Measurements from ENCODE around the gene LANCL1.

The LANCL1 gene

DNA sequence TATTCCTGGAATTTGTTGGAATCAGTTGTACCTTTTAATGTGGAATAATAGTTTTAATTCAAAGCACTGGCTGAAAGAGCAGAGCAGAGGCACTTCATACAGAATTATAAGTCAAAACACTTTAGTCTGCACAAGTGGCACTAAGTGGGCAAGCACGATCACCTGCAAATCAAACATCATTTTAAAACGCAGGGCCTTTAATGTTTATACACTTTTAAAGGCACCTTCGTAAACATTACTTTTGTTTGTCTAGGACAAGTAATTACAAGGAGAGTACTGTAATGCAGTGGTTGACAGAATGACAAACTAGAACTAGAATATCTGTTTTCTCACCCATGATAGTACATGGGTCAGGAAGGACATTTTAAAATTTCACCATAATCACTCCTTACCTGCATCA lies 36.4 kb downstream of the LANCL1 start:
- TF ChIP-seq, protein P1, sequence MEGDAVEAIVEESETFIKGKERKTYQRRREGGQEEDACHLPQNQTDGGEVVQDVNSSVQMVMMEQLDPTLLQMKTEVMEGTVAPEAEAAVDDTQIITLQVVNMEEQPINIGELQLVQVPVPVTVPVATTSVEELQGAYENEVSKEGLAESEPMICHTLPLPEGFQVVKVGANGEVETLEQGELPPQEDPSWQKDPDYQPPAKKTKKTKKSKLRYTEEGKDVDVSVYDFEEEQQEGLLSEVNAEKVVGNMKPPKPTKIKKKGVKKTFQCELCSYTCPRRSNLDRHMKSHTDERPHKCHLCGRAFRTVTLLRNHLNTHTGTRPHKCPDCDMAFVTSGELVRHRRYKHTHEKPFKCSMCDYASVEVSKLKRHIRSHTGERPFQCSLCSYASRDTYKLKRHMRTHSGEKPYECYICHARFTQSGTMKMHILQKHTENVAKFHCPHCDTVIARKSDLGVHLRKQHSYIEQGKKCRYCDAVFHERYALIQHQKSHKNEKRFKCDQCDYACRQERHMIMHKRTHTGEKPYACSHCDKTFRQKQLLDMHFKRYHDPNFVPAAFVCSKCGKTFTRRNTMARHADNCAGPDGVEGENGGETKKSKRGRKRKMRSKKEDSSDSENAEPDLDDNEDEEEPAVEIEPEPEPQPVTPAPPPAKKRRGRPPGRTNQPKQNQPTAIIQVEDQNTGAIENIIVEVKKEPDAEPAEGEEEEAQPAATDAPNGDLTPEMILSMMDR (IDR thresholded peaks at IDR 0.05; ENCODE audit: low read depth, low read length) = no peak
- TF ChIP-seq EZH2phosphoT487 (IDR thresholded peaks at IDR 0.05; ENCODE audit: low read depth) = no peak
- Histone ChIP-seq H2AFZ (ENCODE audit: low read depth, low read length) (no peak overlapping the region), H3K4me1 (ENCODE audit: low read length) (no peaks in the 10 kb centered on the region), H3K27me3 (ENCODE audit: low read depth, low read length) (no peaks in the 10 kb centered on the region), H4K20me1 (ENCODE audit: insufficient read depth, low read length) (no peaks in the 10 kb centered on the region), H3K9me3 (ENCODE audit: insufficient read depth, low read length) (no peaks in the 10 kb centered on the region), H3K9ac (ENCODE audit: low read length) (no peak overlapping the region), H3K36me3 (replicated peaks; ENCODE audit: low read depth, low read length) (peaks cover 41% of the 10 kb centered on the region), H3K79me2 (ENCODE audit: low read length) (no peaks in the 10 kb centered on the region), H3K27ac (ENCODE audit: low read length) (no peak overlapping the region), H3K4me3 (ENCODE audit: low read length) (no peak overlapping the region), H3K4me2 (ENCODE audit: low read length) (no peak overlapping the region)

DNA sequence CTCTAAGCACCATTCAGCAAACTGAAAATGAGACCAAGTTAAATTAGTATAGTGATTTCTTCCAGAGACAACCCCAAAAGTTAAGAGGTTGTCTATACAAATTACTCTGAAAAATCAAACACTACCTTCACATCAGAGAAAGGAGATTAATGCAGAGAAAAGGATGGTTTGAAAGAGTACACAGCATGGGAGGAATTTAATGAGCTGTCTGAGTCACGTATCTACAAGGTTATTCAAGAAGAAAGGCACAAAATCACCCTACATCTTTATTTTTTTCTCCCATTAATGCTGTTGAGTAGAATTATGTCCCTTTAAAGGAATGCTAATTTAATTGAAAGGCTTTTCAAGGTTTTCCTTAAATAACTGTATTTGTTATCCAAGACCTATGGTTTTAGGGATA lies 41.1 kb downstream of the LANCL1 start:
- Histone ChIP-seq H3K4me3 (ENCODE audit: low read length) (no peak overlapping the region), H3K27me3 (ENCODE audit: low read depth, low read length) (no peaks in the 10 kb centered on the region), H4K20me1 (ENCODE audit: insufficient read depth, low read length) (no peaks in the 10 kb centered on the region), H3K9ac (ENCODE audit: low read length) (no peak overlapping the region), H3K4me1 (ENCODE audit: low read length) (no peaks in the 10 kb centered on the region), H3K9me3 (ENCODE audit: insufficient read depth, low read length) (no peaks in the 10 kb centered on the region), H3K79me2 (ENCODE audit: low read length) (no peaks in the 10 kb centered on the region), H3K4me2 (ENCODE audit: low read length) (no peak overlapping the region), H3K27ac (ENCODE audit: low read length) (no peak overlapping the region), H2AFZ (ENCODE audit: low read depth, low read length) (no peak overlapping the region), H3K36me3 (replicated peaks; ENCODE audit: low read depth, low read length) (peaks cover 57% of the 10 kb centered on the region)
- TF ChIP-seq, protein P1 (IDR thresholded peaks at IDR 0.05; ENCODE audit: low read depth, low read length) = no peak
- no peak for TF ChIP-seq EZH2phosphoT487 (IDR thresholded peaks at IDR 0.05; ENCODE audit: low read depth)

DNA sequence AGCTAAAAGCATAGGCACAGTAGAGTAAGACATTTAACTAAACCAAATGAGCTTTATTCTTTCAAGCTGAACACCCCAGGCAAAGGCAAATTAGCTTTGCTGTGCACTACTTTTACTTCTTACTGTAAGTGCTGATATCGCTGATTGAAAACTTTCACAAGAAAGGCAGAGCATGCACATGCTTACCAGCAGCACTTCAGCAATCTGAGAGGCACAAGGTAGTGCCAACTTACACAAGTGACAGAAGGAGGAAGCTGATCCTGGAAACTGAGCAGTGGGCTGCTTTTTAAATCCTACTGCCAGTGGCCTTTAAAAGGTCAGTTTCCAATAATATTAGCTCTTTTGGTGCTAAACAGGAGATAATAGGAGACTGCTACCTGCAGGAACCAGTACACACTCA lies 43.9 kb downstream of the LANCL1 start:
- no peaks in the 10 kb centered on the region for H3K9me3 ChIP-seq (ENCODE audit: insufficient read depth, low read length)
- H3K4me1 ChIP-seq (ENCODE audit: low read length) = no peaks in the 10 kb centered on the region
- H3K79me2 ChIP-seq (ENCODE audit: low read length) = no peaks in the 10 kb centered on the region
- H3K4me3 ChIP-seq (ENCODE audit: low read length) = no peak overlapping the region
- no peak overlapping the region for H3K27ac ChIP-seq (ENCODE audit: low read length)
- no peaks in the 10 kb centered on the region for H3K27me3 ChIP-seq (ENCODE audit: low read depth, low read length)
- TF ChIP-seq EZH2phosphoT487 (IDR thresholded peaks at IDR 0.05; ENCODE audit: low read depth) = no peak
- TF ChIP-seq, protein P1 (IDR thresholded peaks at IDR 0.05; ENCODE audit: low read depth, low read length) = no peak
- no peak overlapping the region for H3K4me2 ChIP-seq (ENCODE audit: low read length)
- H3K36me3 ChIP-seq (replicated peaks; ENCODE audit: low read depth, low read length) = peaks cover 44% of the 10 kb centered on the region
- H2AFZ ChIP-seq (ENCODE audit: low read depth, low read length) = no peak overlapping the region
- no peak overlapping the region for H3K9ac ChIP-seq (ENCODE audit: low read length)
- no peaks in the 10 kb centered on the region for H4K20me1 ChIP-seq (ENCODE audit: insufficient read depth, low read length)

DNA sequence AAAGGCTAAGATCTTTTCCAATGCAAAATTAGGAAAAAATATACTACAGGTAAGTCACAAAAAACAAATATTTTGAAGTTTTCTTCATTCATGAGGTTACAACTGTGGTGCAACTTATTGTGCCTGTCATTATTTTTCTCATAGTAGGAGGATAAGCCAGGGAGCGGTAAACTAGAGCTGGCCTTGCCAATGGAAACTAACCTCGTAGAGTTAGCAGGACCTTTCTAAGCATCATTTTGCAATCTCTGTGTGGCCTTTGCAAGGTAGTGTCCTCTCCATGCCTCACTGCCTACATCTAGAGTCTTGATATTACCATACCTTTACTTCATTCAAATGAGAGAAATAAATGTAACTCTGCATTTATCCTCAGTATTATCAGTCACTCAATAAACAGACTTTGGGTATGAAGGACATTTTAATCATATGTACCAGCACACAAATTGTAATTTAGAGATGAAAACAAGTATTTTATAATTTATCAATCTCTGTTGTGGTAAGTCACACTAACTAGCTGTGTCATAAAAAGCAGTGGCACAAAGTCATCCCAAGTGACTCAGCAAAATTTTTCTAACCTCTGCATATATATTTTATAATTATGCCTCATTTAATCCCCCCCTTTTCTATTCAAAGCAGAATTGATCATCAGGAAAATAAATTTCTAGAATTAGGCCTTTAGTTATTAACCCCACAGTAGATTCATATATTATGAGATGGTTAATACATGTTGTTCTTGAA lies 47.0 kb downstream of the LANCL1 start:
- Histone ChIP-seq H3K79me2 (ENCODE audit: low read length) (no peaks in the 10 kb centered on the region), H2AFZ (ENCODE audit: low read depth, low read length) (no peak overlapping the region), H4K20me1 (ENCODE audit: insufficient read depth, low read length) (no peaks in the 10 kb centered on the region), H3K27me3 (ENCODE audit: low read depth, low read length) (no peaks in the 10 kb centered on the region), H3K9me3 (ENCODE audit: insufficient read depth, low read length) (no peaks in the 10 kb centered on the region), H3K4me1 (ENCODE audit: low read length) (no peaks in the 10 kb centered on the region), H3K4me3 (ENCODE audit: low read length) (no peak overlapping the region), H3K4me2 (ENCODE audit: low read length) (no peak overlapping the region), H3K9ac (ENCODE audit: low read length) (no peak overlapping the region), H3K27ac (ENCODE audit: low read length) (no peak overlapping the region), H3K36me3 (replicated peaks; ENCODE audit: low read depth, low read length) (peaks cover 24% of the 10 kb centered on the region)
- no peak for TF ChIP-seq EZH2phosphoT487 (IDR thresholded peaks at IDR 0.05; ENCODE audit: low read depth)
- TF ChIP-seq, protein P1 (IDR thresholded peaks at IDR 0.05; ENCODE audit: low read depth, low read length) = no peak
